ENCODE results near the gene PMCH.

- TF ChIP-seq CREB1 (IDR thresholded peaks at IDR 0.05; ENCODE audit: low read depth) = no peak
- TF ChIP-seq RAD21 (IDR thresholded peaks at IDR 0.05; ENCODE audit: low read depth) = no peak
- TF ChIP-seq, protein P1, sequence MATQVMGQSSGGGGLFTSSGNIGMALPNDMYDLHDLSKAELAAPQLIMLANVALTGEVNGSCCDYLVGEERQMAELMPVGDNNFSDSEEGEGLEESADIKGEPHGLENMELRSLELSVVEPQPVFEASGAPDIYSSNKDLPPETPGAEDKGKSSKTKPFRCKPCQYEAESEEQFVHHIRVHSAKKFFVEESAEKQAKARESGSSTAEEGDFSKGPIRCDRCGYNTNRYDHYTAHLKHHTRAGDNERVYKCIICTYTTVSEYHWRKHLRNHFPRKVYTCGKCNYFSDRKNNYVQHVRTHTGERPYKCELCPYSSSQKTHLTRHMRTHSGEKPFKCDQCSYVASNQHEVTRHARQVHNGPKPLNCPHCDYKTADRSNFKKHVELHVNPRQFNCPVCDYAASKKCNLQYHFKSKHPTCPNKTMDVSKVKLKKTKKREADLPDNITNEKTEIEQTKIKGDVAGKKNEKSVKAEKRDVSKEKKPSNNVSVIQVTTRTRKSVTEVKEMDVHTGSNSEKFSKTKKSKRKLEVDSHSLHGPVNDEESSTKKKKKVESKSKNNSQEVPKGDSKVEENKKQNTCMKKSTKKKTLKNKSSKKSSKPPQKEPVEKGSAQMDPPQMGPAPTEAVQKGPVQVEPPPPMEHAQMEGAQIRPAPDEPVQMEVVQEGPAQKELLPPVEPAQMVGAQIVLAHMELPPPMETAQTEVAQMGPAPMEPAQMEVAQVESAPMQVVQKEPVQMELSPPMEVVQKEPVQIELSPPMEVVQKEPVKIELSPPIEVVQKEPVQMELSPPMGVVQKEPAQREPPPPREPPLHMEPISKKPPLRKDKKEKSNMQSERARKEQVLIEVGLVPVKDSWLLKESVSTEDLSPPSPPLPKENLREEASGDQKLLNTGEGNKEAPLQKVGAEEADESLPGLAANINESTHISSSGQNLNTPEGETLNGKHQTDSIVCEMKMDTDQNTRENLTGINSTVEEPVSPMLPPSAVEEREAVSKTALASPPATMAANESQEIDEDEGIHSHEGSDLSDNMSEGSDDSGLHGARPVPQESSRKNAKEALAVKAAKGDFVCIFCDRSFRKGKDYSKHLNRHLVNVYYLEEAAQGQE (IDR thresholded peaks at IDR 0.05; ENCODE audit: low read depth) = no peak
- TF ChIP-seq, protein P2, sequence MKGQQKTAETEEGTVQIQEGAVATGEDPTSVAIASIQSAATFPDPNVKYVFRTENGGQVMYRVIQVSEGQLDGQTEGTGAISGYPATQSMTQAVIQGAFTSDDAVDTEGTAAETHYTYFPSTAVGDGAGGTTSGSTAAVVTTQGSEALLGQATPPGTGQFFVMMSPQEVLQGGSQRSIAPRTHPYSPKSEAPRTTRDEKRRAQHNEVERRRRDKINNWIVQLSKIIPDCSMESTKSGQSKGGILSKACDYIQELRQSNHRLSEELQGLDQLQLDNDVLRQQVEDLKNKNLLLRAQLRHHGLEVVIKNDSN (IDR thresholded peaks at IDR 0.05) = no peak
- TF ChIP-seq EGR1 (IDR thresholded peaks at IDR 0.05) = no peak
These were observed 18.5 kb upstream of the PMCH start for GRCh38 chr12:102215992-102216691.
